HG03139 (cell line): ENCODE data around the gene RNF121.

Experiments
- ATAC-seq: cut with Tn5 transposase; IDR thresholded peaks from one replicate; pipeline ENCODE4 v1.9.1; 2021; ENCODE audit not compliant: unreplicated experiment

RNF121 gene

DNA sequence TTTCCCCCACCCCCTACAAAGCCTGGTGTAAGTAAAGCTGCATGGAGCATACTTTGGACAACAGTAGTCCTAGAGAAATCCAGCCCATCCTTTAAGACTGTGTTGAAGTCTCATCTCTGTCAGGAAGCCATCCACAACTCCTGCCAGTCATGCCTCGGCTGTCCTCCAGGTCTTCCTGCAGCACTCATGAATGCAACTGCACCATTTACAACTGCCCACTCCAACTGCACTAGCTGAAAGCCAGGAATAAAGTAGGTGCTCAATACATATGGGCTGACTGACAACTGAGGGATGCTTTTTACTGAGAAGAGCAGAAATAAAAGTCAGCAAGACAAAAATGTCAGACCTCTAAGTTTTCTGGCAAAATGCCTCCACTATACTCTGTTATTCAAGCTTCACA, 97.2 kb downstream of the RNF121 start:
- no peak for ATAC-seq

DNA sequence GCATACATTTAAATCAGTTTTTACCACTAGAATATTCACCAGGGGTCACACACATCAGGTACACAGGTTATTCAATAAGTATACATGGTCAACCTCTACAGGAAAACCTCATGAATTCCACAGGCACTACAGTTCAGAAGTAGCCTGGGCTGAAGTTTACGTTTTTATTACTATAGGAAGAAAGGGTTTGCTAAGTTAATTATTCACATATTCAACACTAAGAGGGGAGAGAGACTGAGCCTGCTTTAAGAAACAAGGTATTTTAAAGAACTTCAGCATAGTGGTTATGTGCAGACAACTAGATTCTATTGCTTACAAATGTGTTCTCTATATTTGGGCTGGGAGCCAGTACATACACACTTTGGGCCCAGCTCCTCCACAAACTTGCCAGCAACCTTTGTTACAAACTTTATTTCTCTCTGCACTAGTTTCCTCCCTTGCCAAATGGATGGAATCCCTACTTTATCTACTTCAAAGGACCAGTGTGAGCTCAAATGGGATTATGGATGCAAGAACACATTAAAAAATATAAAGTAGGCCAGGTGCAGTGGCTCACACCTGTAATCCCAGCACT, 101.7 kb downstream of the RNF121 start:
- no peak for ATAC-seq

DNA sequence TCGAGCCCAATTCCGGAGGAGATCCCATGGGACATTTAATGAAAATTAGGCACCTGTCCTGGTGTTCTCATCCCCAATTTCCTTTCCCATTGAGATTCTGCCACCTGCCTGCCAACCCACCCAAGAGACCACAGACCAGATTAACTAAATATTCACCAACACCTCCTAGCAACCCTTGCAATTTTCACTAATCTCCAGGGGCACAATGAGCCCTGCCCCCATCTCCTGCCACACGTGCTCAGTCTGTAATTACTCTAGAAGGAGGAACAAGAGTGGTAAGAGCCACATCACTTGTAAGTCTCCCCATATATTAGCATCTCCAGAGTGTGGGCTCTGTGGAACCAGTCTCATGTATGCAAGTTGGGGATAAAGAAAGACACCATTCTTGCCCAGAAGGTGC, 107.8 kb downstream of the RNF121 start:
- no peak for ATAC-seq

DNA sequence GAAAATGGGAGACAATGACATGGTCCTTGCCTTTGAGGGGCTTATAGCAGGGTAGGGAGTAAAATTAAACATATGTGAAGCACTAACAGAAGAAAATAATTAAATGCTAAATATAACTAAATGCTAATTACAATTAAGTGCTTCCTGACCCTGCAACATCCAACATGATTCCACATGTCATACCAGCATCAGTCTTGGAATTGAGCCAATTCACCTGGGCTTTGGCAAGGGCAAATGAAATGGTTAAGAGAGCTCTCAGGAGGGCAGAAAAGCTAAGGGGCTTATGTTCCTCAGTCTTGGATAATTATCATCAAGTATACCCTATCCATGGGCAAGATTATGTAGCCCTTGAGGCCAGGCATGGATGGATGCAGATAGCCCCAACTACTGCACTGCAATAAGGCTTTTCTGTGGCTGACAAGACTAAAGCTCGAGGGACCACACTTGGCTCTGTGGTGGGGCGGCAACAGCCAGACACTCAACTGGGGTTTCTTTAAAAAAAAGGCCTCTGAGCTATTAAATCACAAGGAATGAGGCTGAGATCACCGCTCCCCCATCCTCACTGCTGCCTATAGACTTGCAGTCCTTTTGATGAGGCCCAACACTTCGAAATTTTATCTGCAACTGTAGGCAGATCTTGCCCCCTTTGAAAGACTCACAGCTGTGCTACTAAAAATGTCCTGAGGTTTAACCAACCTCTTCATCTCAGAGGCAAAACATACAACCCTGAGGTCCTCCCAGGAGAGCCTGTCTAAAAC, 108.9 kb downstream of the RNF121 start:
- ATAC-seq, result no peak

DNA sequence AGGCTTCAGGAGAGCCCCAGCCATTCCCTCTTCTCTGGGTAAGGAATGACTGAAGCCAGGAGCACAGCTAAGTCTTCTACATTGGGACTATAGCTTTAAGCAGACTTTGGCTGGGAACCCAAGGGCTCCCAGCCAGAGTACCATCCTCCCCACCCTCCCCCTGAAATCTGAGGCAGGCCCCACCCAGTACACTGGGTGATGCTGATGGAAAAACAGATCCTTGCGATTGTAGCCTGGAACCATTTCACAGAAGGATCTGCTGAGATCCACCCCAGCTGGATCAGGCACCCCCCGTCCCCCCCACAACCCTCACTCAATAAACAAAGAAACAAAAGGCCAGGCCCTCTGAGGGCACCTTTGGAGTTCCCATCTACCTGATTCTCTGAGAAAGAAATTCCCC, 109.6 kb downstream of the RNF121 start:
- ATAC-seq, result no peak

DNA sequence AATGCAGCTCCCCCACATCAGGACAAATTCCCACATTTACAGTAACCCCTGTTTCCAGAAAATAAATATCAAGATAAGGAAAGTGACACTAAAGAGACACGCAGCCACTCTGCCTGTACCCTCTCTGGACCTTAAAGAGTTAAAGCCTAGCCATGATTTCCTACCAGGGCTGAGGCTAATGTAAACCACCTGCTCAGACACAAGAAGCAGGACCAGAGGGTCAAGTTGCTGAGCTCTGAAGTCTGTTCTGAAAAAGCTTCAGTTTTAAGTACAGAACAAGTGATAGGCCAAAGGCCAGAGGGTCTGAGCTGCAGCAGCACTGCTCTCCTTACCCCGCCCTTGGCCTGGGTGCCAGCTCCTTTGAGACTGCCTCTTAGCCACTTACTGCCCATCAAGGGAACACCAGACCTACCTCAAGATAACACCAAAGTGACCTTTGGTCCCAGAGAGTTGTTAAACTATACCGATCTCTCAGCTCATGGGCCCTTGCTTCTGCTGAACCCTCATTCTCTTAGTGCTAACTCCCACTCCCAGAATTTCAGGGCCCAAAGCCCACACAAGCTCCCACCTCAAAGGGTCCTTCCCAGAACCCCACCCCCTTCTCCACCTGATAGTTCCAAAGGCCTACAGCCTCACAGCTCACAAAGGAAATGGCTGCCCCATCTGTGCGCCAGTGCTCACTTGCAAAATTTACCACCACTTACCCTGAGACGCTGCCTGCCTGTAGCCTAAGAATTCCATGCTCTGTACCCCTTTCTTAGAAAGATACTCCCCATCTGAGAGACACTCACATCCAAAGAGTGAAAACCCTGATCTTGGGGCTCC, 110.4 kb downstream of the RNF121 start:
- no peak for ATAC-seq

DNA sequence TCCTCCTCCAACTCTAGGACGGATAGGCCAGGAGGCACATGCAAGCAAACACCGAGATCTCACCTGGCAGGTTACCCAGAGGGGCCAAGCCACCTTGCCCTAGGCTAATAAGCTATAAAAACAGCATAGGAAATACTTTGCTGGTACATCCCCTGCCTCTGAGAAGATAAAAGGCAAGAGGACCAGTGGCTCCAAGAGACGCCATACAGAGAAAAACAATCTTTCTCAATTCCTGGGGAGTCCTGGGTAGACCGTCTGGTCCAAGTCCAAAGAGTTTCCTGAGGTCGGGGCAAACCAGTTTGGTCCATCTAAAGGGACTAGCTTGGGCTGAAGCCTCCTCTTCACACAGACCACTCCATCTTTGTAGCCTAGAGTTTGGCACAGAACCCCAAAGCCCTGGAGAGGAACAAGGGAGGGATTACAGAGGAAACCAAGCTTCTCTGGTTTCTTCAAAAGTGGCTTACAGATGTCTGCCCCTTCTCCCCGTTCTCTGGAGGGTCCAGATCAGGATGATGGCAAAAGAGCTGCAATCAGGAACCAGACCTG, 111.1 kb downstream of the RNF121 start:
- no peak for ATAC-seq

DNA sequence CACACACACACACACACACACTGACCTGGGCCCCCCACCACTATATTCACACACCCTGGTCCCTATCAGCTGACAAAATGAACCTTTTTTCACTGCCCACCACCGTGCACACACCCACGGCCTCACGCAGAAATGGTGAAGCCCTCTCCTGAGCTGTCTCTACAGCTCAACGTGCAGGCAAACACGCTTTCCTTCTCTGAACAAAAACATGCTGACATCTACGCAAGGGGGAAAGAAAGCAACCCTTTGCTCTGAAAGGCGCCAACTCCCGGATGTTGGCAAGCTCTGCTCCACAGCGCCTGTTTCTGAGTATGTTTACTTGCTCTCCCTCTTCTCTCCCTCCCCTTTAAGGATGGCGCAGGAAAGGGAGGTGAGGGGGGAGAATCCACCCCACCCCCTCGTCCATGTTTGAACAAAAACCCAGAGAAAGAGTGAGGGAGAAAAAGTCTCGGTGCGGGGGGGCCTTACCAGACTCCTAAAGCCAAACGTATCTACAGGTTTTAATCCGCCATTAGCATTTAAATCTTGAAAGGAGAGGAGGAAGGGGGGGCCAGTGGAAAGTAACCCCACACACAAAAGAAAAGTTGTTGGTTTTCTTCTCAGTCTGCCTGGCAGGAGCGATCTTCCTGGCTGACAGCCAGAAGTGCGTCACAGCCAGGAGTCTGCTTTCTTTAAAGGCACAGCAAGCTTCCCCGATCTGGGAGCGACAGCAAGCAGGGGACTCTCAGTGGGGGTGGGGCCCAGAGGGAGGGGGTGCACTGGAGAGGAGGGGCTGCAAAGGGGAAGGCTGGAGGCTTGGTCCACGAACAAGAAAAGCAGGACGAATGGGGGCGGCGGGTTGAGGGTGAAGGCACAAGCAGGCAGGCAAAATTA, 111.9 kb downstream of the RNF121 start:
- ATAC-seq, result no peak

DNA sequence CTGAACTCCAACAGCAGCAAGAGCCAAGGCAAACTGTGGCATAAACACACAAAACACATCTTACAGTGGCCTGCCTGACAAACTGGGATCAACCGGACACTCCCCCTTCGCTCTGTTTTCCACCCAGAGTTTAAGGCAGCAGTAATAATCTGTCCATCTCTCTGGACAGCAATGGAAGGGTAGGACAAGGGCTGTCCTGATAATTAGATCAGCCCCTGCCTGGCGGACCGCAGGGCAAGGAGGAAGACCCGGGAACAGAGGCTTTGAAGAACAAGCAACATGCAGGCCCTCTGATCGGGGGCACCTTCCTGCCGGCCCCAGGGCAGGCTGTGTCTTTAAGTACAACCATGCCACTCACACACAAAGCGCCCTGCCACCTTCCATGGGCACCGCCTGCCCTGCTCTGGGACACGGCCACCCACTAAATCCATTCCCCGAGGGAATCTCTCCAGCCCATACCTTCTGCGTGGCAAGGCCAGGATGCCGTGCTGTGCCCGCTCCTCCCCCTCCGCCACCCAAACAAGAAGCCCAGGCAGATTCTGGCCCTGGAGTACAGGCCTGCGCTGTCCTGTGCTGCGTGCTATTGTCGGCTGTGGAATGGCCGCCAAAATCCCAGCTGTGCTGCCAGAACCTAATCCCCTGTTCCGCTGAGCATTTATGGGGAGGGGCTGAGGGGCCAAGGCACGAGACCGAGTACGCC, 112.7 kb downstream of the RNF121 start:
- no peak for ATAC-seq

DNA sequence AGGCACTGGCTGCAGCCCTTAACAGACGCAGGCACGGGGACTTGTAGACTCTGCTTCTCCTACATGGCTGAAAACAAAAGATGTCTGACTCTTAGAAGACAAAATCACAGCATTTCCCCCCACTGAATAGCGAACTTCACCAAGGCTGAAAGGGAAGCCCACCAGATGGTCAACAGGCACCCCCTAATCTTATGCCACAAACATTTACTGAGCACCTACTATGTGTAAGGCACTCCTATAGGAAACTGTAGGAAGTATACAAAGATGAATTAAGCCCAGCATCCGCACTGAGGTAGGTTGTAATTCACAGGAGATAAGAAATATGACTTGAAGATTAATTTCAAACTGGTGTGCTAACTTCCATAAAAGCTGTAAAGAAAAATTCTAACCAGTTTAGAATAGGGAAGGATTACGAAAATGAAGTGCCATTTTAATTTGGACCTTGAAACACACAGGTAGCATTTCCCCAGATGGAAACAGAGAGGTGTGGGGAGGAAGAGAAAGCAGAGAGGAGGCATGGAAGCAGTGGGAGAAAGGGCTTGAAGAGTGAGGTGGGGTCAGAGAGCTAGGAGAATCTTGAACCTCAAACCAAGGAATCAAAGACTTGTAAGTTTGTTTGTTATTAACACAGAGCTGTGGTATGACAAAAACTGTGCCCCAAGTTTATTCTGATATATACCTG, 113.4 kb downstream of the RNF121 start:
- ATAC-seq, result no peak

DNA sequence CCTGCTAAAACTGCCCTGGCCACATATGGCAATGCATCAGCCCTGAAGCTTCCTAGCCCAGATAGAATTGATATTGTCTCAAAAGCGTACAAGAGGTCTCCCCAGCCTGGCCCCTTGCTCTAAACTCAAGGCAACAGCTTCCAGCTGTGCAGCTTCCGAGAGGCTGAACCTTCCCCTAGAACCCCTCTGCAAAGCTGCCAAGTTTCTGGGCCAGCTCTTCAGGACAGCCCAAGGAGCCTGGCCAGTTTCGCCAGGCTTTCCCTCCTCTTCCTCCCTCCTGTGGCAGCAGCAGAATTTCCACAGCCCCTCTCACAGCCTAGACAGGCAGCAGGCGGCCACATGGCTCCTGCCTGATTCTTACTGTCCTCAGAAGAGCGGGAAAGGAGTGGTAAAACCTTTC, 117.0 kb downstream of the RNF121 start:
- no peak for ATAC-seq
